Measurements from ENCODE around the gene KATNA1.

Gene KATNA1

DNA sequence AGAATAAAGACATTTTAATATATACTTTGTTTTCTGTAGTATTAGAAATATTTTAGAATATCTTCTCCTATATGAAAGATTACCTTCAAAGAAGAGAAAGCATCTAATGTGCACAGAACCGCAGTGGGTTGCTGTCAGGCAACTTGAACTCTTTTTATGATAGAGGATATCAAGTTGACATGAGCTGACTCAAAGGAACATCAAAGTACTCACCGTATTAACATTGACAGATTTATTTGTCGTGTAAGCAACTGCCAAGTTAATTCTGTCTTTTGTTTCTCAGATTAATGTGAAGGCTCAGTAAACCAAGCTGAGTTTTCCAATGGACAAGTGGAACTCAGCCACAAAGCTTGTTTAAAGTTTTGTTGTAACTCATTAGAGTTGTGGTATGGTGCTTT is 84.6 kb downstream of the KATNA1 start:
- DNase-seq (ENCODE audit: low read depth) = no peak
- H3K9ac ChIP-seq (ENCODE audit: low read length) = no peak overlapping the region
- H3K4me3 ChIP-seq (ENCODE audit: low read length) = no peak overlapping the region
- peaks cover 16% of the 10 kb centered on the region for H3K4me1 ChIP-seq (ENCODE audit: control insufficient read depth, insufficient read depth, low read length)
- no peaks in the 10 kb centered on the region for H3K9me3 ChIP-seq (ENCODE audit: control insufficient read depth, low read length)
- H3K27me3 ChIP-seq (replicated peaks; ENCODE audit: control insufficient read depth, insufficient read depth, low read length) = no peaks in the 10 kb centered on the region
- no peaks in the 10 kb centered on the region for H3K36me3 ChIP-seq (ENCODE audit: control insufficient read depth, insufficient read depth, low read length, severe bottlenecking)

- Histone ChIP-seq H3K4me1 (ENCODE audit: control insufficient read depth, insufficient read depth, low read length) (peaks cover 16% of the 10 kb centered on the region), H3K9me3 (ENCODE audit: control insufficient read depth, low read length) (no peaks in the 10 kb centered on the region), H3K27me3 (replicated peaks; ENCODE audit: control insufficient read depth, insufficient read depth, low read length) (no peaks in the 10 kb centered on the region), H3K4me3 (ENCODE audit: low read length) (no peak overlapping the region), H3K9ac (ENCODE audit: low read length) (no peak overlapping the region), H3K36me3 (ENCODE audit: control insufficient read depth, insufficient read depth, low read length, severe bottlenecking) (no peaks in the 10 kb centered on the region)
- peak; percentile 89 for DNase-seq (ENCODE audit: low read depth)
Observed at GRCh38 chr6:149563203-149563927, 85.1 kb downstream of the KATNA1 start.

GRCh38 chr6:149560736-149561135 is 87.8 kb downstream of the KATNA1 start:
- H3K36me3 ChIP-seq (ENCODE audit: control insufficient read depth, insufficient read depth, low read length, severe bottlenecking) = no peaks in the 10 kb centered on the region
- H3K4me3 ChIP-seq (ENCODE audit: low read length) = no peak overlapping the region
- H3K9ac ChIP-seq (ENCODE audit: low read length) = no peak overlapping the region
- DNase-seq (ENCODE audit: low read depth) = peak; percentile 22
- peaks cover 10% of the 10 kb centered on the region for H3K4me1 ChIP-seq (ENCODE audit: control insufficient read depth, insufficient read depth, low read length)
- H3K27me3 ChIP-seq (replicated peaks; ENCODE audit: control insufficient read depth, insufficient read depth, low read length) = no peaks in the 10 kb centered on the region
- no peaks in the 10 kb centered on the region for H3K9me3 ChIP-seq (ENCODE audit: control insufficient read depth, low read length)

DNA sequence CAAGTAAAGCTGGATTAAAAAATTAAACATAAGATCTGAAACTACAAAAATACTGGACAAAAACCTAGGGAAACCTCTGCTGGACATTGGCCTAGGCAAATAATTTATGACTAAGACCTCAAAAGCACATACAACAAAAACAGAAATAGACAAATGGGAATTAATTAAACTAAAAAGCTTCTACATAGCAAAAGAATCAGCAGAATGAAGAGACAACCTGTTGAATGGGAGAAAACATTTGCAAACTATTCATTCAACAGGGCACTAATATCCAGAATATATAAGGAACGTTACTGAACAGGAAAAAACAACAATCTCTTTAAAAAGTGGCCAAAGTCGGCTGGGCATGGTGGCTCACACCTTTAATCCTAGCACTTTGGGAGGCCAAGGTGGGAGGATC is 89.1 kb downstream of the KATNA1 start:
- Histone ChIP-seq H3K36me3 (ENCODE audit: control insufficient read depth, insufficient read depth, low read length, severe bottlenecking) (no peaks in the 10 kb centered on the region), H3K9me3 (ENCODE audit: control insufficient read depth, low read length) (no peaks in the 10 kb centered on the region), H3K4me3 (ENCODE audit: low read length) (no peak overlapping the region), H3K27me3 (replicated peaks; ENCODE audit: control insufficient read depth, insufficient read depth, low read length) (no peaks in the 10 kb centered on the region), H3K9ac (ENCODE audit: low read length) (no peak overlapping the region), H3K4me1 (ENCODE audit: control insufficient read depth, insufficient read depth, low read length) (peaks cover 8% of the 10 kb centered on the region)
- no peak for DNase-seq (ENCODE audit: low read depth)

DNA sequence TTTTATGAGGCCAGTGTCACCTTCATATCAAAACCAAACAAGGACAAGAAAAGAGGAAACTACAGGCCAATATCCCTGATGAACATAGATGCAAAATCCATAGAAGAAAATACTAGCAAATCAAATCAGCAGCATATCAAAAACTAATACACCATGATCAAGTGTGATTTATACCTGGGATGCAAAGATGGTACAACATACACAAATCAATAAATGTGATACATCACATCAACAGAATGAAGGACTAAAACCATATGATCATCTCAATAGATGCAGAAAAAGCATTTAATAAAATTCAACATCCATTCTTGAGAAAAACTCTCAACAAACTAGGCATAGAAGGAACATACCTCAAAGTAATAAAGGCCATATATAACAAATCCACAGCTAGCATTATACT is 90.5 kb downstream of the KATNA1 start:
- Histone ChIP-seq H3K9ac (ENCODE audit: low read length) (no peak overlapping the region), H3K27me3 (replicated peaks; ENCODE audit: control insufficient read depth, insufficient read depth, low read length) (no peaks in the 10 kb centered on the region)
- no peak for DNase-seq (ENCODE audit: low read depth)

GRCh38 chr6:149551920-149552319 is 96.6 kb downstream of the KATNA1 start:
- no peak overlapping the region for H3K9ac ChIP-seq (ENCODE audit: low read length)
- H3K4me1 ChIP-seq (ENCODE audit: control insufficient read depth, insufficient read depth, low read length) = no peaks in the 10 kb centered on the region
- no peaks in the 10 kb centered on the region for H3K36me3 ChIP-seq (ENCODE audit: control insufficient read depth, insufficient read depth, low read length, severe bottlenecking)
- H3K27me3 ChIP-seq (replicated peaks; ENCODE audit: control insufficient read depth, insufficient read depth, low read length) = no peaks in the 10 kb centered on the region
- no peak for DNase-seq (ENCODE audit: low read depth)
- H3K4me3 ChIP-seq (ENCODE audit: low read length) = no peak overlapping the region
- H3K9me3 ChIP-seq (ENCODE audit: control insufficient read depth, low read length) = no peaks in the 10 kb centered on the region

More for the DNA sequence above, 90.5 kb downstream of the KATNA1 start:
- Histone ChIP-seq H3K36me3 (ENCODE audit: control insufficient read depth, insufficient read depth, low read length, severe bottlenecking) (no peaks in the 10 kb centered on the region), H3K4me1 (ENCODE audit: control insufficient read depth, insufficient read depth, low read length) (peaks cover under 1% of the 10 kb centered on the region), H3K4me3 (ENCODE audit: low read length) (no peak overlapping the region), H3K9me3 (ENCODE audit: control insufficient read depth, low read length) (no peaks in the 10 kb centered on the region)

DNA sequence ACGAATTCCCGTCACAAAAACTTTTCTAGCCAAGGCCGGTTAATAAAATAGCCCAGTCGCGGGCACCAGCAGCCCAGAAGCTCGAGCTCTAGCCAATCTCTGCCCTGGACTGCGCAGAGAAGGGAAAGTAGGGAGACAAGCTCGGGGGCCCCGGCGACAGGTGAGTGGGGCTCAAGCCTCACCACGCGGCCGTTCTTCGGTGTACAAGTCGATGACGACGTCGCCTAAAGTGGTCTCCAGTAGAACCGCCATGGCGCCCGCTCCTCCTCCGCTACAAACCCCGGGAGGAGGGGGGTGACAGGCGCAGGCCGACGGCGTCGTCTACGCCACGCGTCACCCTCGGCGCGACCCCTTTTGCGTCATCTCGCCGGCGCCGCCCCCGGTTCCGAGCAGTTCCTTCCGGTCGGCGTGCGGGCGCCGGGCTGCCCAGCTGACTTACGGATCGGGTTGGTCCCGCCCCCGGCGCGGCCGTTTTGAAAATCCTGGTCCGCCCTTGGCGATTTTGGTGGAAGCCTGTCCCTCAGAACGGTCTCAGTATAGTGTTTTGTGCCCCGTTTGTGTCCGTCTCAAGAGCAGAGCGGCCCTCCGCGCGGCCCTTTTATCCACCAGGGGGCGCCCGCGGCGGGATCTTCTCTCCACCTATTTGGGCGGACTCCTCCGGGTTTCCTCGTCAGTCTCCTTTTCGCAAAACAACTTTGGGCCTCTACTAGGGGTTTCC is 102.6 kb downstream of the KATNA1 start, which contains the start of gene PPIL4:
PPIL4 (minus strand) TSS at position 290 of the 718 bp plus-strand sequence; CDS start at position 252, 38 bp downstream.
- Histone ChIP-seq H3K27me3 (replicated peaks; ENCODE audit: control insufficient read depth, insufficient read depth, low read length) (no peaks in the 10 kb centered on the region), H3K4me3 (ENCODE audit: low read length) (peak within 1 kb of the TSS; percentile 99), H3K36me3 (ENCODE audit: control insufficient read depth, insufficient read depth, low read length, severe bottlenecking) (no peaks in the 10 kb centered on the region), H3K9ac (ENCODE audit: low read length) (peak within 1 kb of the TSS; percentile 100), H3K9me3 (ENCODE audit: control insufficient read depth, low read length) (no peaks in the 10 kb centered on the region), H3K4me1 (ENCODE audit: control insufficient read depth, insufficient read depth, low read length) (peaks cover 26% of the 10 kb centered on the region)
- DNase-seq (ENCODE audit: low read depth) = peak; percentile 98

GRCh38 chr6:149545258-149545753 is 103.2 kb downstream of the KATNA1 start:
- Histone ChIP-seq H3K27me3 (replicated peaks; ENCODE audit: control insufficient read depth, insufficient read depth, low read length) (no peaks in the 10 kb centered on the region), H3K4me3 (ENCODE audit: low read length) (peak overlapping the region; percentile 99), H3K9me3 (ENCODE audit: control insufficient read depth, low read length) (no peaks in the 10 kb centered on the region), H3K36me3 (ENCODE audit: control insufficient read depth, insufficient read depth, low read length, severe bottlenecking) (peaks cover under 1% of the 10 kb centered on the region), H3K9ac (ENCODE audit: low read length) (peak overlapping the region; percentile 100), H3K4me1 (ENCODE audit: control insufficient read depth, insufficient read depth, low read length) (peaks cover 26% of the 10 kb centered on the region)
- DNase-seq (ENCODE audit: low read depth) = peak; percentile 87

Measured in adipocyte (in vitro differentiated cells).